Left lung (tissue), 10 donors: ENCODE data around the gene TBK1. TPM values are rescaled to one million over a fixed set of nuclear protein-coding genes. Genes with fewer than 3 reads are reported as not detected.

Experiments
- ATAC-seq: fragments of 200-7000 bp; cut with Tn5 transposase; one replicate; pipeline ENCODE4 v1.9.1; 2020; ENCODE audit warnings: moderate library complexity
- DNase-seq, 4 donors: peaks; one replicate each; pipeline ENCODE4 v3.0.0-alpha.2; 2013 to 2020
- H3K27ac ChIP-seq, 2 donors: fragments of 200-600 bp; sonication (generic) in 1 of 2; one replicate each; pipeline versions ENCODE4 v1.5.0 to v1.8.0; 2020 to 2021
- H3K27me3 ChIP-seq, 2 donors: fragments of 200-600 bp; sonication (generic) in 1 of 2; one replicate each; pipeline versions ENCODE4 v1.5.0 to v1.8.0; 2020 to 2021
- H3K36me3 ChIP-seq, 2 donors: fragments of 200-600 bp; sonication (generic) in 1 of 2; one replicate each; pipeline versions ENCODE4 v1.5.0 to v1.8.0; 2020 to 2021
- H3K4me1 ChIP-seq, 2 donors: fragments of 200-600 bp; one replicate each; pipeline ENCODE4 v1.8.0; 2021
- H3K4me3 ChIP-seq, 2 donors: fragments of 200-600 bp; sonication (generic) in 1 of 2; one replicate each; pipeline versions ENCODE4 v1.5.0 to v1.8.0; 2020 to 2021; ENCODE audit warnings: mild to moderate bottlenecking in 1 of 2
- H3K9me3 ChIP-seq, 2 donors: fragments of 200-600 bp; sonication (generic) in 1 of 2; one replicate each; pipeline versions ENCODE4 v1.5.0 to v1.8.0; 2020 to 2021
- CTCF ChIP-seq, 2 donors: fragments of 200-600 bp; sonication (generic) in 1 of 2; IDR thresholded peaks; one replicate each; pipeline versions ENCODE4 v1.5.0 to v1.8.0; 2021; ENCODE audit warnings: antibody characterized with exemption in 2 of 2
- intact Hi-C, 2 donors: fragments of 100-400 bp; cut with DNase I; formaldehyde crosslinking; loops; one replicate each; pipeline versions ENCODE4 v1.11.2 to v1.14.2; 2022
- polyA plus RNA-seq, 6 donors: library from polyadenylated mRNA; unstranded; fragments of 120-200 nt; gene quantifications; one replicate each; pipeline ENCODE4 v1.2.1, GENCODE V29; 2013; ENCODE audit not compliant: insufficient read length in 6 of 6
- total RNA-seq, 2 donors: library from RNA; stranded (reverse); fragmentation: NEBNext Ultra II Directional; extraction: Animal tissue kit (Norgen Biotek cat#: 25700); gene quantifications; one replicate each; pipeline ENCODE4 v1.2.1, GENCODE V29; 2021
- donor health status: DM: no; HTN: yes; CAD: no.
- donor health status: DM: no; HTN: no; CAD: no.

The TBK1 gene
- total and polyA plus RNA-seq, 8 donors = 17.8 to 30.4 (median 26.1) TPM

GRCh38 chr12:64475518-64475917 lies 23.6 kb downstream of the TBK1 start:
- H3K27me3 ChIP-seq = no peaks in the 10 kb centered on the region
- DNase-seq (no peak), ATAC-seq (no peak)
- peaks cover 0 to 16% of the 10 kb centered on the region in 2 donors for H3K9me3 ChIP-seq
- no peaks in the 10 kb centered on the region for H3K4me1 ChIP-seq
- no peak overlapping the region for H3K27ac ChIP-seq
- no peak overlapping the region for H3K4me3 ChIP-seq
- intact Hi-C loops = no loop called here
- H3K36me3 ChIP-seq = peaks cover 4 to 85% of the 10 kb centered on the region in 2 donors
- no peak for TF ChIP-seq CTCF (IDR thresholded peaks at IDR 0.05)

GRCh38 chr12:64476844-64477243 lies 24.9 kb downstream of the TBK1 start:
- H3K36me3 ChIP-seq = peaks cover 4 to 85% of the 10 kb centered on the region in 2 donors
- TF ChIP-seq CTCF (IDR thresholded peaks at IDR 0.05) = no peak
- no peak overlapping the region for H3K27ac ChIP-seq
- H3K9me3 ChIP-seq = peaks cover 0 to 16% of the 10 kb centered on the region in 2 donors
- no peak overlapping the region for H3K4me3 ChIP-seq
- no peaks in the 10 kb centered on the region for H3K4me1 ChIP-seq
- no peak for ATAC-seq
- intact Hi-C loops = no loop called here
- H3K27me3 ChIP-seq = no peaks in the 10 kb centered on the region
- DNase-seq = no peak

GRCh38 chr12:64478661-64479060 lies 26.7 kb downstream of the TBK1 start:
- no peaks in the 10 kb centered on the region for H3K4me1 ChIP-seq
- intact Hi-C loops = no loop called here
- no peak for DNase-seq
- peaks cover 0 to 85% of the 10 kb centered on the region in 2 donors for H3K36me3 ChIP-seq
- peaks cover 0 to 16% of the 10 kb centered on the region in 2 donors for H3K9me3 ChIP-seq
- ATAC-seq = no peak
- H3K4me3 ChIP-seq = no peak overlapping the region
- no peaks in the 10 kb centered on the region for H3K27me3 ChIP-seq
- no peak for TF ChIP-seq CTCF (IDR thresholded peaks at IDR 0.05)
- no peak overlapping the region for H3K27ac ChIP-seq

- DNase-seq (no peak), ATAC-seq (no peak)
- no peak overlapping the region for H3K27ac ChIP-seq
- no peaks in the 10 kb centered on the region for H3K27me3 ChIP-seq
- H3K4me1 ChIP-seq = no peaks in the 10 kb centered on the region
- TF ChIP-seq CTCF (IDR thresholded peaks at IDR 0.05) = no peak
- no peak overlapping the region for H3K4me3 ChIP-seq
- intact Hi-C loops = loop anchor here in 1 of 2 donors (10.0 kb wide), 1 partner anchor 45 kb away; no protein-coding TSS in a partner anchor
- peaks cover 0 to 16% of the 10 kb centered on the region in 2 donors for H3K9me3 ChIP-seq
- peaks cover 0 to 81% of the 10 kb centered on the region in 2 donors for H3K36me3 ChIP-seq
Measured at GRCh38 chr12:64480148-64480547, 28.2 kb downstream of the TBK1 start.

- ATAC-seq (no peak), DNase-seq (no peak)
- Histone ChIP-seq H3K4me3 (no peak overlapping the region), H3K36me3 (peaks cover 0 to 94% of the 10 kb centered on the region in 2 donors), H3K27ac (no peak overlapping the region), H3K4me1 (no peaks in the 10 kb centered on the region), H3K9me3 (no peaks in the 10 kb centered on the region), H3K27me3 (no peaks in the 10 kb centered on the region)
- TF ChIP-seq CTCF (IDR thresholded peaks at IDR 0.05) = no peak
- intact Hi-C loops = loop anchor here in 1 of 2 donors (10.0 kb wide), 1 partner anchor 52 kb away; no protein-coding TSS in a partner anchor
Measured at GRCh38 chr12:64486657-64487056, 34.7 kb downstream of the TBK1 start.
